AG09309 (cell line): ENCODE measurements around the gene MPP3.

Experiments used
- DNase-seq: peaks from one replicate; pipeline ENCODE4 v3.0.0-alpha.2; 2010; ENCODE audit warnings: low read depth
- H3K4me3 ChIP-seq: 2 replicates; pipeline ENCODE4 v1.5.1; 2011; ENCODE audit warnings: mild to moderate bottlenecking, low read depth, low read length, moderate library complexity; ENCODE audit not compliant: control insufficient read depth
- TF ChIP-seq, protein P1 (sequence below): IDR thresholded peaks from 2 replicates; pipeline ENCODE4 v1.5.1; 2011; ENCODE audit warnings: mild to moderate bottlenecking, low read depth, low read length, inconsistent platforms; ENCODE audit not compliant: insufficient read depth, control insufficient read depth; ENCODE audit errors: missing control alignments

The MPP3 gene

DNA sequence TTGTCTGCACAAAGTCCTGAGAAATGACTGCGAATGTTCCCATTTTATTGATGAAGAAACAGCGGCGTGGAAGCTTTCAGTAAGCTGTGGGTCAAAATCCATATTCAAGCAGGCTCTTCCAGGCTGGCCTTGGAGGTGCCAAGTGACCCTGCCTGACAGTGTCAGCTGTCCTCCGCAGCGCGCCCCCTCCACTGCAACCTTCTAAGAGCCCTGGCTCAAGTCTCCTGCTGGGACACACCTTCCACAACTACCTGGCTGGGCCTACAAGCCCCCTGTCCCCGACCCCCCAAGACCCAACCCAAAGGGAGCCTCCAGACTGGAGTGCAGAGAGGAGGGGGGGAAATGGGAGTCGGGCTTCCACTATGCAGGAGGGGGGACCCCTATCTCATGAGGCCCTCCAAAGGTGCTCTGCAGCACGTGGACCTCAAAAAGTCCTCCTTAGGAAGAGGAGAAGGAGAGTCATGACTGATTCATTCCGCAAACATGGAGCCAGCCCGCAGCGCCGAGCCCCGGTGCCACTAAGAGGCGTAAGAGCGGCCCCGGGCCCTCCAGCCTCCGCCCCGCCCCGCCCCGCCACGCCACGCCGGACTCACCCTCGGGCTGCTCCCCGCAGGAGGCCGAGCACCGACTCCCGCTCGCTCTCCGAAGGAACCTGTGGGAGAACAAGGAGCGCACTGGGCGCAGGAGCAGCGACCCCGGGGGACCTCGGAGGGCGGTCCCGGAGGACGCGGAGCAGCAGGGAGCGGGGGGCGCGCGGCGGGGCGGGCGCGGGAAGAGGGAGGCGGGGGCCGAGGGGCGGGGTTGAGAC is 574 bp downstream of the MPP3 start:
- peak overlapping the region; percentile 58 for H3K4me3 ChIP-seq
- DNase-seq: no peak
- TF ChIP-seq, protein P1, sequence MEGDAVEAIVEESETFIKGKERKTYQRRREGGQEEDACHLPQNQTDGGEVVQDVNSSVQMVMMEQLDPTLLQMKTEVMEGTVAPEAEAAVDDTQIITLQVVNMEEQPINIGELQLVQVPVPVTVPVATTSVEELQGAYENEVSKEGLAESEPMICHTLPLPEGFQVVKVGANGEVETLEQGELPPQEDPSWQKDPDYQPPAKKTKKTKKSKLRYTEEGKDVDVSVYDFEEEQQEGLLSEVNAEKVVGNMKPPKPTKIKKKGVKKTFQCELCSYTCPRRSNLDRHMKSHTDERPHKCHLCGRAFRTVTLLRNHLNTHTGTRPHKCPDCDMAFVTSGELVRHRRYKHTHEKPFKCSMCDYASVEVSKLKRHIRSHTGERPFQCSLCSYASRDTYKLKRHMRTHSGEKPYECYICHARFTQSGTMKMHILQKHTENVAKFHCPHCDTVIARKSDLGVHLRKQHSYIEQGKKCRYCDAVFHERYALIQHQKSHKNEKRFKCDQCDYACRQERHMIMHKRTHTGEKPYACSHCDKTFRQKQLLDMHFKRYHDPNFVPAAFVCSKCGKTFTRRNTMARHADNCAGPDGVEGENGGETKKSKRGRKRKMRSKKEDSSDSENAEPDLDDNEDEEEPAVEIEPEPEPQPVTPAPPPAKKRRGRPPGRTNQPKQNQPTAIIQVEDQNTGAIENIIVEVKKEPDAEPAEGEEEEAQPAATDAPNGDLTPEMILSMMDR: no peak

DNA sequence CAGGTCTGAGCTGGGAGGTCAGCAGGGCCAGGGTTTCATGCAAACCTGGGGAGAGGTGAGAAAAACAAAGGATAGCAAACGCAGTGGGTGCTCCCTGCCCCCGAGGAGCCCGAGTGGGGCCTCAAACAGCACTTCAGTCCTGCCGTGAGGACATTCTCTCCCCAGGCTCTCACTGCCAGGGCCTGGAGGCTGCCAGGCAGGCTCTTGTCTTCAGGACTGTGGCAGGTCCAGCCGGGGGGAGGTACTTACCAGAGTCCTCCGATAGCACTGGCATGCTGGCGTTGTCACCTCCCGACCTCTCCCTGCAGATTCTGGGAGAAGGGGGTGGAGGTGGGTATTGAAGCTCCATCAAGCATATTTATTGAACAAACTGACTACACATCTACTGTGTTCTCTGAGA is 1.3 kb downstream of the MPP3 start:
- no peak for DNase-seq
- no peak overlapping the region for H3K4me3 ChIP-seq
- TF ChIP-seq, protein P1: no peak

DNA sequence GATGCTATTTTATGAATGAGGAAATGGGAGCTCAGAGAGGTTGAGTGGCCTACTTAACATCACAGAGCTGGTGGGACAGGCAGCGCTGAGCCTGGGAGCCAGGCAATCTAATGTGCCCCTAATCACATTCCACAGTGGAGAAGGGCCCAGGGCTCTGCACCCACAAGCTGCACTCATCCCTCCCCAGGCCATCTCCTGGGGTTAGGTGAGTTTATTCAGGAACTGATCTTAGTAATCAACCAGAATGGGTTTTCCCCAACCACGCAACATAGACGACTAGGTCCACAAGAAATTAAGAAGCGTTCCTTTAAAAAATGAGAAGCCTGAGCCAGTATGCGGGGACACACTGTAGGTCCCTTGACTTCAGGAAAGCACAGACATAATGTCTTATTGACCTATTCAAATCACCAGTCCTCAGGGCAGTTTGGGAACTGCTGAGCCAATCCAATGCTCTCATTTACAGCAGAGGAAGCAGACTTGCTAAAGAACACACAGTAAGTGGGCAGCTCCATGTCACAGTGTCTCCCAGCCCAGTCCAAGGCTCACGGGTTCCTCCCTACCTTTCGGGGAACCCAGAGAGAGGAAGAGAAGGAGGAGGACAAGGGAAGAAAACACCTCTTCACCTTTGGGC is 2.3 kb downstream of the MPP3 start:
- H3K4me3 ChIP-seq: no peak overlapping the region
- DNase-seq: no peak
- TF ChIP-seq, protein P1: no peak

DNA sequence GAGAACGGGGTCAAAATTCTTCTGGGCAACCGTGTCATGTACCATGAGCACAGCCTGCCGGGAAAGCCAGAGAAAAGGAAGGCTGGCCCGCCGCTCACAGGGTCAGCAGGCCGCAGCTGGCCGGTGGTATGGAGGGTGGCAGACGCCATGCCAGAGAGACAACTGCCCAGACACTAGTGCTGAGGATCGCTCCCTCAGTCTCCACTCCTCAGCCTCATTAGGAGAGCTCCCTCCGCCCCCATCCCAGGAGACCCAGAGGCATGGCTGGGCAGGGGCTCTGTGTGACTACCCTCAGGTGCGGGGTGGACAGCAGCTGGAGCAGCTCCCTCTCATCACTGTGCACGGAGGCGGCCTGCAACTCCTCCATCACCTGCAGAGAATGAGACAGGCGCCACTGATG is 3.2 kb downstream of the MPP3 start:
- no peak for DNase-seq
- no peak overlapping the region for H3K4me3 ChIP-seq
- TF ChIP-seq, protein P1: no peak

DNA sequence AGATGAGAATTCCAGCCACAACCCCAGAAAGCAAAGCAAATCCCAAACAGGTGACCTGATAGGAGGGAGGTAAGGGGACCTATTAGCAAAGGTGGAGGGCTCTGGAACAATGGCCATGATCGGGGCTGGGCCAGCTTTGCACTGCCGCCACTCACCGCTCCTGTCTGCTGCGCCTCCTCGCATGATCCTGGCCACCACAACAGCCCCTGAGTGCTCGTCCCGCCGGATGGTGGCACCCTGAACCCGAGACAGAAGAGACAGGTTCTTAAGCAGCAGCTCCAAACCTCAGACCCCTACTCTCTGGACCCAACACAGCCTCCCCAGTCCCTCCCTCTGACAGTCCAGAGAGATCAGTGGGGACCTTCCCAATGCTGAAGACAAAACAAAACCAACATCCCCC is 5.3 kb downstream of the MPP3 start:
- DNase-seq: no peak
- H3K4me3 ChIP-seq: no peak overlapping the region
- TF ChIP-seq, protein P1: no peak

DNA sequence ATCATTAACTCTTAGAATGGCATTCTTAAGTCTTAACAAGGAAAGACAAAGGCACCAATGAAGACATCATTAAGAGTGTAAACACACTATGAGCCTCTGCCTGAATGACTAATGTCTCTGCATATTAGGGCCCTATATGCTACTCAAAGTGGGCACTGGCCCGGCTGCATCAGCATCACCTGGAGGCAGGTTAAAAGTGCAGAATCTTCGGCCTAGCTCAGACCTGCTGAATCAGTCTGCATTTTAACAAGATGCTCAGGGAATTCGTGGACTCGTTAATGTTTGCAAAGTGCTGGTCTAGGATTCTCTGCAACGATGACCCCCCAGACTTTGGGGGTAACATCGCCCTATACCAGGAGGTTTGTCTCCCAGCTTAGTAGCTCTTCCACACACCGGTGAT is 6.7 kb downstream of the MPP3 start:
- no peak for DNase-seq
- no peak overlapping the region for H3K4me3 ChIP-seq
- TF ChIP-seq, protein P1: no peak
